ENCODE measurements around the gene HIPK1. TPM values are rescaled to one million over a fixed set of nuclear protein-coding genes. Genes with fewer than 3 reads are reported as not detected.
A peak's percentile ranks its signal among the peaks of the same experiment; 100 is the strongest.

HIPK1 gene
- total RNA-seq, 3 donors from 2014 or later = 66.0 to 99.7 (median 68.8) TPM

DNA sequence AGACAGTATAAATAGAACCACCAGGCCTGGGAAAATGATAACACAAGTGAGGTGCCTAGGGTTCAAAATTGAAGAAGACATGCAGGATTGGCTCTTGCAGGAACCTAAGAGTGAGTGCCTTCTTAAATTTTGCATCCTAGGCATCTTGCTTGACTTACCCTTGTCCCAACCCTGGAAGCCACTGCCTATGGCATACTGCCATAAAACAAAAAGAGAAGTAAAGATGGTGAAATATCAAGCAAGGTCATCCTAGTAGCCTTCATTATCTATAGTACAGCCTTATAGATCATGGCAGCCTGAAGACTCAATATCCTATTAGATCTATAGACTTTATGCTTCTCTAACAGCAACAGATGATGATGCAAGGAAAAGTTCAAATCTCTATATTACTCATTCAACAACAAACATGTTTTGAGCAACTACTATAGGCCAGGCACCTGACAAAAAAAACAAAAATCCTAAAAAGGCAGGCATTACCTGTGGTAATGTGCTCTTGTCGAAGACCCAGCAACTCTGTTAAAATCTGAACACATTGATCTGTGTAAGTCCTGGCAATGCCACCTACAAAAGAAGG lies 30.8 kb upstream of the HIPK1 start:
- Histone ChIP-seq H3K9me3 (no peaks in the 10 kb centered on the region), H3K36me3 (ENCODE audit: low read depth) (no peaks in the 10 kb centered on the region), H3K4me3 (no peak overlapping the region), H3K4me1 (ENCODE audit: low read depth) (peaks cover 30% of the 10 kb centered on the region)
- DNase-seq (no peak), ATAC-seq (no peak)
- TF ChIP-seq, protein P1, sequence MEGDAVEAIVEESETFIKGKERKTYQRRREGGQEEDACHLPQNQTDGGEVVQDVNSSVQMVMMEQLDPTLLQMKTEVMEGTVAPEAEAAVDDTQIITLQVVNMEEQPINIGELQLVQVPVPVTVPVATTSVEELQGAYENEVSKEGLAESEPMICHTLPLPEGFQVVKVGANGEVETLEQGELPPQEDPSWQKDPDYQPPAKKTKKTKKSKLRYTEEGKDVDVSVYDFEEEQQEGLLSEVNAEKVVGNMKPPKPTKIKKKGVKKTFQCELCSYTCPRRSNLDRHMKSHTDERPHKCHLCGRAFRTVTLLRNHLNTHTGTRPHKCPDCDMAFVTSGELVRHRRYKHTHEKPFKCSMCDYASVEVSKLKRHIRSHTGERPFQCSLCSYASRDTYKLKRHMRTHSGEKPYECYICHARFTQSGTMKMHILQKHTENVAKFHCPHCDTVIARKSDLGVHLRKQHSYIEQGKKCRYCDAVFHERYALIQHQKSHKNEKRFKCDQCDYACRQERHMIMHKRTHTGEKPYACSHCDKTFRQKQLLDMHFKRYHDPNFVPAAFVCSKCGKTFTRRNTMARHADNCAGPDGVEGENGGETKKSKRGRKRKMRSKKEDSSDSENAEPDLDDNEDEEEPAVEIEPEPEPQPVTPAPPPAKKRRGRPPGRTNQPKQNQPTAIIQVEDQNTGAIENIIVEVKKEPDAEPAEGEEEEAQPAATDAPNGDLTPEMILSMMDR (IDR thresholded peaks at IDR 0.05) = no peak
- intact Hi-C loops (cut with DNase I, micrococcal nuclease) = loop anchor here in 1 of 2 donors (10.0 kb wide), 1 partner anchor 54 kb away; no protein-coding TSS in a partner anchor

DNA sequence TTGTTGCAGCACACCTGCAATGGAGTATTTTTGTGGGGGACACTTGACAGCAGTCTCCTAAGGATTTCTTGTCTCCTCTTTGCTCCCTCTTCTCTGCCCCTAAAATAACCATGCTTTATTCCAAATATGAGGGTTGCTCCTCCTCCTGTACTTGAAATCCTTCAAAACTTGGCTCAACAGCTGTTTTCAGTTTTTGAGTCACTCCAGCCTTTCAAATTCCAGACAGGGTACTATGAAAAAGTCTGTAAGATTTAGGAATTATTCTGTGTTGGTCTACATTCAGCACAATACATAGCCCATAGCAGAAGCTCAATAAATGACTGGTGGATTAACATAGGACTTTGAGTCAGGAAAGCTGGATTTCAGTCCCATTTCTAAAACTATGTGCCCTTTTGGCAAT lies 30.0 kb upstream of the HIPK1 start:
- ATAC-seq = no peak
- intact Hi-C loops (cut with DNase I, micrococcal nuclease) = loop anchor here in 1 of 2 donors (10.0 kb wide), 1 partner anchor 54 kb away; no protein-coding TSS in a partner anchor

DNA sequence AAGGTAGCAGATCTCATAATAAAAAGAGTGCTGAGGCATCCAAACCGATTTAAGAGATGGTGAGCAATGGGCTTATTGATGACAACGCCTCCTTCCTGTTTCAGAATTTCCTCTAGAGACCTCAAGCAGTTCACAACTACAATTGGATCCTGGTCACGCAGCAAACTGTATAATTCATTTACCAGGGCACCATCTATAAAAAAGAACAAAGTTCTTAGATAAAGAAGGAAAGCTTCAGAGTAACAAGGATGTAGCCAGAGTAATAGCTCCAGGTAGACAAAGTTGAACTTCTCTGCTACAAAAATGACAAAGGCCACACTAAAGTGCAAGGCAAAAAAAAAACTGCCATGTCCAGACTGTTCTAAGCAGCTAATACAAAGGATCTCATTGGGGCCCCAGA lies 27.9 kb upstream of the HIPK1 start:
- Histone ChIP-seq H3K4me1 (ENCODE audit: low read depth) (peaks cover 48% of the 10 kb centered on the region), H3K9me3 (no peaks in the 10 kb centered on the region), H3K36me3 (ENCODE audit: low read depth) (peaks cover 8% of the 10 kb centered on the region), H3K4me3 (no peak overlapping the region)
- intact Hi-C loops (cut with DNase I, micrococcal nuclease) = no loop called here
- DNase-seq = no peak
- ATAC-seq = peak; percentile 20
- TF ChIP-seq, protein P1 (IDR thresholded peaks at IDR 0.05) = no peak

More for the DNA sequence above, 30.0 kb upstream of the HIPK1 start:
- TF ChIP-seq, protein P1 (IDR thresholded peaks at IDR 0.05) = no peak
- Histone ChIP-seq H3K4me3 (no peak overlapping the region), H3K4me1 (ENCODE audit: low read depth) (peaks cover 35% of the 10 kb centered on the region), H3K36me3 (ENCODE audit: low read depth) (no peaks in the 10 kb centered on the region), H3K9me3 (no peaks in the 10 kb centered on the region)
- DNase-seq = no peak

DNA sequence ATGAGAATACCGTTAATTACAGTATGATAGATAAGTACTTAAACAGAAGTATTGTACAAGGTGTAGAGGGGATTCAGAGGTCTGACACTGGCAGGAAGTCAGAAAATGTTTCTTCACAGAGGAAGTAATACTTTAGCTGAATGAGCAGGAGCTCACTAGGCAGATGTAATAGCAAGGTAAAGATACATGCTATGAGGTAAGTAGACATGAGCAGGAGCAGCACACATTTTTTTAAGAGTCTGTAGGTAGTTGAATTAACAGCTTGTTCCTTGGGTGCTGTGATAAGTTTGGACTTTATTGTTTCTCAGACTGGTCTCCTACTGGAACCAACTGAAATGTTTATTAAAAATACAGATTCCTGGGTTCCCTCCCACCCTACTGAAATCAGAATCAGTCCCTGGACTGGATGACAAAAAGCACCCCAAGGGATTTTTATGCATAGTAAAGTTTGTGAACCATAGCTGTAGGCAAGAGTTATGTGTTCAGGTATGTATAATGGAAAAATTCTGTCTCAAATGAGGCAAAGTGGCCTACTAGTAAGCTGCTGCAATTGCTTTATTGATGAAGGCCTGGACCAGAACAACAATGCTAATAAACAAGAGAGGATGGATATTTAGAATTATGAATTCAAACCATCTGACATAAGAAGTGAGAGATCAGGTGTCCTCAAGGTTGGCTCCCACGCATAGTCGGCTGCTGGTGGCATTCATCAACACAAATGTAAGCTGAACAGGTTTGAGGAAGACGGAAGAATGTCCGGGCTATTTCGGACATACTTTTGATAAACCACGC lies 25.4 kb upstream of the HIPK1 start:
- DNase-seq (peak in 1 of 3 donors; percentile 39), ATAC-seq (no peak)
- TF ChIP-seq, protein P1 (IDR thresholded peaks at IDR 0.05) = no peak
- Histone ChIP-seq H3K9me3 (no peaks in the 10 kb centered on the region), H3K4me3 (peak overlapping the region; percentile 54), H3K36me3 (ENCODE audit: low read depth) (peaks cover 8% of the 10 kb centered on the region), H3K4me1 (ENCODE audit: low read depth) (peaks cover 49% of the 10 kb centered on the region)
- intact Hi-C loops (cut with DNase I, micrococcal nuclease) = no loop called here

DNA sequence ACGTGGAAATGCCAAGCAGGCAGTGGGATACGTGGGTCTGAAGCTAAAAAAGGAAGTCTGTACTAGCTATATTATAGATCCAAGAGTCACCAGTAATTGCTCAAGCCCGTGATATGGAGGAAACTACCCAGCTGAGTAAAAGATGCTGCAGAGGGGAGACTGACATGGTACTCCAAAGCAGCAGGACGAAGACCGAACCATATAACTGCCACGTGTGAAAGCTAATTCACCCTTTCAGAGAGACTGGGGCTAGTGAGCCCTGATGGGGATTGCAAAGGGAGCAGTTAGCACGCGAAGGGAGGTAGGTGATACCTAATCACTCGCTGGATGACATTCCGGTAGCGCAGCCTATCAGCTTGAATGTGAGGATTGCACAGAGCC lies 24.8 kb upstream of the HIPK1 start:
- Histone ChIP-seq H3K9me3 (no peaks in the 10 kb centered on the region), H3K36me3 (ENCODE audit: low read depth) (peaks cover 8% of the 10 kb centered on the region), H3K4me1 (ENCODE audit: low read depth) (peaks cover 49% of the 10 kb centered on the region), H3K4me3 (peak overlapping the region; percentile 54)
- intact Hi-C loops (cut with DNase I, micrococcal nuclease) = no loop called here
- ATAC-seq (no peak), DNase-seq (no peak)
- TF ChIP-seq, protein P1 (IDR thresholded peaks at IDR 0.05) = no peak

All from mucosa of descending colon (tissue), 3 donors.